ENCODE measurements around the gene PVALB.

PVALB gene

DNA sequence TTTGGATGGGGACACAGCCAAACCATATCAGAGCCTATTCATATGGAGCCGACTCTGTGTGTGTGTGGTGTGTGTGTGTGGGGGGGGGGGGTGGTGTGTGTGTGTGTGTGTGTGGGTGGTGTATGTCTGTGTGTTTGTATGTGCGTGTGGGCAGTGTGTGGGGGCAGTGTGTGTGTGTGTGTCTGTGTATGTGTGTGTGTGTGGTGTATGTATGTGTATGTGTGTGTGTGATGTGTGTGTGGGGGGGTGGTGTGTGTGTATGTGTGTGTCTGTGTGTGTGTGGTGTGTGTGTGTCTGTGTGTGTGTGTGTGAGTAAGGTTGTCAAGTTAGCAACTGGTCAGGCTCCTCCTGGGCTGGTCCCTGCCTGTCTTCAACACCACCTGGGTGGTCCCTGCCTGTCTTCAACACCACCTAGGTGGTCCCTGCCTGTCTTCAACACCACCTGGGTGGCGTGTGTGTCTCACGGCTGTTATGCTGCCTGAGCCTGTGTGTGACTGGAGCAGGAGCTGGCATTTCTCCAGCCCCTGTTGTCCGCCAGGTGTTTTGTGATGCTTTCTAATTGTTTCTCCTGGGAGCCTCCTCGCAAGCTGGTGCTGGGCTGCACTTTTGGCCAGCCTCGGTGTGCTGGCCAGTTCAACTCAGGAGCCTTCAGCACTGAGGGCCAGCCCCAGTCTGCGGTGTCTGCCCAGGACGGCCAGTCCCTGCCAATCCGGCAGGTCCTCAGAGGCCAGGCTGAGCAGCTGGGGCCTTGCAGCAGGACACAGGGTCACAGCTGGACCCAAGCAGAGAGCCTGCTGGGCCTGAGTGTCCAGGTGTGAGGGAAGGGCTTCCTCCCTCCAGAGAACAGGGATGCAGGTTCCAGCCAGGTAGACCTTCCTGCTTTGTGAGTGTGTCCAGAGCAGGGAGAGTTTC lies 21.5 kb upstream of the PVALB start:
- no peak for DNase-seq (ENCODE audit: low read depth in 1 of 2, low spot score in 1 of 2)
- in situ Hi-C loops (cut with HindIII; ENCODE audit: low pct_unique_long_range_greater_than_20kb, low sequenced_read_pairs): no loop called here
- no peak for TF ChIP-seq JUND (IDR thresholded peaks at IDR 0.05; ENCODE audit: low read depth)

DNA sequence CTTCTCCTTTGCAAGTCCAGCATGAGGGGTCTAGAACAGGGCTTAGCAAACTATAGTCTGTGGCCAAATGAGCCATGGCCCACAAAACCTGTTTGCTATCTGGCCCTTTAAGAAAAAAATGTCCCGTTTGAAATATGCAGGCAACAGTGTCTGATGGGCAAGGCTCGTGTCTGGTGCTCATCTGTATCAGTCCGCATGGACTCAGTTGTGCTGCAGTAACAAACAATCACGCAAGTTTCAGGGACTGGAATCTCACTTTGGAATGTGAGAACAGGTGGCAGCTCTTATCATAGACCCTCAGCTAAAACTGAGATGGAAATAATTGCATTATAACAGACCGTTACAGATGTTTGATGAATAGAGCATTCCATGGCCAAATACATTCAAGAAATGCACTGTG lies 19.1 kb upstream of the PVALB start:
- in situ Hi-C loops (cut with HindIII; ENCODE audit: low pct_unique_long_range_greater_than_20kb, low sequenced_read_pairs): no loop called here
- no peak for TF ChIP-seq JUND (IDR thresholded peaks at IDR 0.05; ENCODE audit: low read depth)
- no peak for DNase-seq (ENCODE audit: low read depth in 1 of 2, low spot score in 1 of 2)

DNA sequence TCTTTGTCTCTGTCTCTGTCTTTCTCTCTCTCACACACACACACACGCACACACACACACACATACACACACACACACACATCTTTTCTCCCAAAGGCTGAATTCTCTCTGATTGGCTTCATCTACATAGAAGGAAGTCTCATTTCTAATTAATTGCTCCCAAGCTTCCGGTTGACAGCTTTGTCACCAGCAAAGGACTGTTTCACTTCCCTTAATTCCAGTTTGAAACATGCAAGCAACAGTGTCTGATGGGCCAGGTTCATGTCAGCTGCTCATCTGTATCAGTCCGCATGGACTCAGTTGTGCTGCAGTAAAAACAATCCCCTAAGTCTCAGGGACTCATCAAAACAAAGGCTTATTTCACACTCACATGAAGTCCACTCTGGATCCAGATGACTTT lies 16.2 kb upstream of the PVALB start:
- in situ Hi-C loops (cut with HindIII; ENCODE audit: low pct_unique_long_range_greater_than_20kb, low sequenced_read_pairs): no loop called here

DNA sequence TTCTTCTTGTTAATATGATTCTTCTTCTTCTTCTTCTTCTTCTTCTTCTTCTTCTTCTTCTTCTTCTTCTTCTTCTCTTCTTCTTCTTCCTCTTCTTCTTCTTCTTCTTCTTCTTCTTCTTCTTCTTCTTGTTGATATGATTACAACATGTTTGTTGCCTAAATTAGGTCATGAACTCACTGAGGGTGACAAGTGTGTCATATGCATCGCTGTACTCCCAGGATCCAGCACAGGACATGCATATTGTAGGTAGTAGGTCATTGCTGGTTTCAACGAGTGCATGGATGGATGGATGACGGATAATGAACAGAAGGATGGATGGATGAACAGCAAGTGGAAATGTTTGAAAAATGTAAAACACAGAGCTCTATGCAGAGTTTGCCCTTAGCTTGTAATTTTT lies 14.9 kb upstream of the PVALB start:
- no peak for DNase-seq (ENCODE audit: low read depth in 1 of 2, low spot score in 1 of 2)
- in situ Hi-C loops (cut with HindIII; ENCODE audit: low pct_unique_long_range_greater_than_20kb, low sequenced_read_pairs): no loop called here
- no peak for TF ChIP-seq JUND (IDR thresholded peaks at IDR 0.05; ENCODE audit: low read depth)

More for the DNA sequence above, 16.2 kb upstream of the PVALB start:
- TF ChIP-seq JUND (IDR thresholded peaks at IDR 0.05; ENCODE audit: low read depth): no peak
- no peak for DNase-seq (ENCODE audit: low read depth in 1 of 2, low spot score in 1 of 2)

DNA sequence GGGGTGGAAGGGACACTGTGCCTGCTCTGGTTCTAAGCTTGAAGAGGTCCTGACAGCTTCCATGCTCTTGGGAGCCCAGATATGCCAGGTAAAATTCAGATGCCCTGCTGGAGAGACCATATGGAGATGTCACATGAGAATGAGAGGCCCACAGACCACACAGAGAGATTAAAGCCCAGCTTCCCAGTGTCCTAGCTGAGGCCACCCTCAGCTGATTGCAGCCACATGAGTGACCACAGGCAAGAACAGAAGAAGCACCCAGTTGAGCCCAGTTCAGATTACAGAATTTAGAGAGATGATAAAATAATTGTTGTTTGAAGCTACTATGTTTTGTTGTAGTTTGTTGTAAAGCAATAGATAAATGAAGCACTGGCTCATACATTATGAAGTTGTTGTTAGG lies 14.4 kb upstream of the PVALB start:
- no peak for TF ChIP-seq JUND (IDR thresholded peaks at IDR 0.05; ENCODE audit: low read depth)
- in situ Hi-C loops (cut with HindIII; ENCODE audit: low pct_unique_long_range_greater_than_20kb, low sequenced_read_pairs): no loop called here
- no peak for DNase-seq (ENCODE audit: low read depth in 1 of 2, low spot score in 1 of 2)

DNA sequence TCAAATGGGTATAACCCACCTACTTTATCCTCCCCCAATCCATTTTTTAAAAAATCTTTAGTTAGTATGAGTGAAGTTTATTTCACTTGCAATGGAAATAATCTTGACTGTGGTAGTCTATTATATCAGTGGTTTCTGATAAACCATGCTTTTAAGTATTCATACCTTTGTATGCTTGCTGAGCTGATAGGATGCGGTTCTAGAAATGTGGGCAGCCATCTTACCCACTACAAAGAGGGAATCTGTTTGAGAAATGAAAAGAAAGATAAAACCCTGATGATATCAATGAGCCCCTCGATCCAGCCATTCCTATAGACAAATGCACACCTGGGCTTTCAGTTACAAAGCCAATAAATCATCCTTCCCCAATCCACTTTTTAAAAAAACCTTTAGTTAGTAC lies 13.8 kb upstream of the PVALB start:
- no peak for DNase-seq (ENCODE audit: low read depth in 1 of 2, low spot score in 1 of 2)
- TF ChIP-seq JUND (IDR thresholded peaks at IDR 0.05; ENCODE audit: low read depth): no peak
- in situ Hi-C loops (cut with HindIII; ENCODE audit: low pct_unique_long_range_greater_than_20kb, low sequenced_read_pairs): no loop called here

DNA sequence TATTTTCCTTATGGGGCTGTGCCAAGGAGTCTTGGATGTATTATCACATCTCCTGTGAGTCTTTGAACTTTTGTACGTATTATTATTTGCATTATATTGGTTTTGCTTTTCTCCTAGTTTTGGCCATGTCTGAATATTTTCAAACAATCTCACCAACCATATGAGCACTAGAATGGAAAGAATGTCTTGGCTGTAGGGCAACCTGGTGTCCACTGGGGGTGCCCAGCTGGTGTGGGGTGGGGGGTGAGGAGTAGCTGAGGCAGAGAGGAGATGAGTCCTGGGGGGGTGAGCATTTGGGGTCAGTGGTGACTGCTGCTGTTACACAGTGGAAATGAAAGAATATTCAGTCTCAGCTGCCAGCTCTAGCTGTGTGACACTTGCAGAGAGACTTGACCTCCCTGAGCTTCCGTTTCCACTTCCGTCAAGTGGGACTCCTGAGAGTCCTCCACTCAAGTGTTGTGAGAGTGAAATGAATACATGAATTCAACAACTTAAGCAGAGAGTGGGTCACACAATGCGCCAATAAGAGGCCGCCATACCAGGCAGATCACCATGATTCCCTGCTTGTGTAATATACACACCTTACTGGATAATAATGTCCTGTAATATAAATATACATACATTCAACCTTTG lies 12.7 kb upstream of the PVALB start:
- in situ Hi-C loops (cut with HindIII; ENCODE audit: low pct_unique_long_range_greater_than_20kb, low sequenced_read_pairs): no loop called here
- no peak for TF ChIP-seq JUND (IDR thresholded peaks at IDR 0.05; ENCODE audit: low read depth)

DNA sequence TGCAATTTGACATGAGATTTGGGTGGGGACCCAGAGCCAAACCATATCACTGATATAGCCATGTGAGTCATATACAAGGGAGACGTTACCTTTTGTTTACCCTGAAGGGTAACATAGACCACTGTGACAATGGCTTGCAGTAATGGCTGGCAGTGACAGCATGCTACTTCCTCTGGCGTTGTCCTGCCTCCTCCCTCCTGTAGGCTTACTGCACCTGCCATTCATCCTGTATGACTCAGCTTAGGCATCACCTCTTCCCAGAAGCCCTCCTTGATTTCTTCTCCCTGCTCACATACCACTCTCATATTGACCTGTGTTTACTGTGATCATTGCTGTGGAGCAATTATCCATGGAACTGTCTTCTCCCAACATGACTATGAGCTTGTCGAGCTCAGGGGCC lies 12.0 kb upstream of the PVALB start:
- no peak for DNase-seq (ENCODE audit: low read depth in 1 of 2, low spot score in 1 of 2)
- in situ Hi-C loops (cut with HindIII; ENCODE audit: low pct_unique_long_range_greater_than_20kb, low sequenced_read_pairs): no loop called here
- no peak for TF ChIP-seq JUND (IDR thresholded peaks at IDR 0.05; ENCODE audit: low read depth)

More for the DNA sequence above, 12.7 kb upstream of the PVALB start:
- DNase-seq (ENCODE audit: low read depth in 1 of 2, low spot score in 1 of 2): no peak

DNA sequence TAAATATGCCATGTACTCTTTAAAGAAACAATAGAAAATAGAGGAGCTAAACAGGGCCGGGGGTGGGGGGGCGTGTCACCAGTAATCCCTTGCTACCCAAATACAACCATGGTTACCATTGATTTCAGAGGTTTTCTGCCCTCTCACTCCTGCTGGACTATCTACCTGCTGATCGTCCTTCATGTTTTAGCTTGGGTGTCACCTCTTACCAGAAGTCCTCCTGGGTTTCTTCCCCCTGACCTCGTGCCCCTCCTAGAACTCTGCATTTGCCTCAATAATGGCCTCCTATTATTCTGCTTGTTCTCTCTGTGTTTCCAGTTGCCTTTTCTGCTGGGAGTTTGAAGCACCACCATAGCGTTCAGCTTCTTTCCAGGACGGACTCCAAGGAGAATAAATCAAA lies 9.4 kb upstream of the PVALB start:
- no peak for DNase-seq (ENCODE audit: low read depth in 1 of 2, low spot score in 1 of 2)
- TF ChIP-seq JUND (IDR thresholded peaks at IDR 0.05; ENCODE audit: low read depth): no peak
- in situ Hi-C loops (cut with HindIII; ENCODE audit: low pct_unique_long_range_greater_than_20kb, low sequenced_read_pairs): no loop called here

DNA sequence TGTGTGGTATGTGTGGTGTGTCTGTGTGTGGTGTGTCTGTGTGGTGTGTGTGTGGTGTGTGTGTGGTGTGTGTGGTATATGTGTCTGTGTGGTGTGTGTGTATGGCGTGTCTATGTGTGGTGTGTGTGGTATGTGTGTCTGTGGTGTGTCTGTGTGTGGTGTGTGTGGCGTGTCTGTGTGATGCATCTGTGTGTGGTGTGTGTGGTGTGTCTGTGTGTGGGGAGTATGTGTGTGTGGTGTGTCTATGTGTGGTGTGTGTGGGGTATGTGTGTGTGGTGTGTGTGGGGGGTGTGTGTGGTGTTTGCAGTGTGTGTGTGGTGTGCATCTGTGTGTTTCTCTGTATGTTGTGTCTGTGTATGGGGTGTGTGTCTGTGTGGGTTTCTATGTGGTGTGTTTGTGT lies 7.8 kb upstream of the PVALB start:
- in situ Hi-C loops (cut with HindIII; ENCODE audit: low pct_unique_long_range_greater_than_20kb, low sequenced_read_pairs): no loop called here
- TF ChIP-seq JUND (IDR thresholded peaks at IDR 0.05; ENCODE audit: low read depth): no peak
- DNase-seq (ENCODE audit: low read depth in 1 of 2, low spot score in 1 of 2): no peak

DNA sequence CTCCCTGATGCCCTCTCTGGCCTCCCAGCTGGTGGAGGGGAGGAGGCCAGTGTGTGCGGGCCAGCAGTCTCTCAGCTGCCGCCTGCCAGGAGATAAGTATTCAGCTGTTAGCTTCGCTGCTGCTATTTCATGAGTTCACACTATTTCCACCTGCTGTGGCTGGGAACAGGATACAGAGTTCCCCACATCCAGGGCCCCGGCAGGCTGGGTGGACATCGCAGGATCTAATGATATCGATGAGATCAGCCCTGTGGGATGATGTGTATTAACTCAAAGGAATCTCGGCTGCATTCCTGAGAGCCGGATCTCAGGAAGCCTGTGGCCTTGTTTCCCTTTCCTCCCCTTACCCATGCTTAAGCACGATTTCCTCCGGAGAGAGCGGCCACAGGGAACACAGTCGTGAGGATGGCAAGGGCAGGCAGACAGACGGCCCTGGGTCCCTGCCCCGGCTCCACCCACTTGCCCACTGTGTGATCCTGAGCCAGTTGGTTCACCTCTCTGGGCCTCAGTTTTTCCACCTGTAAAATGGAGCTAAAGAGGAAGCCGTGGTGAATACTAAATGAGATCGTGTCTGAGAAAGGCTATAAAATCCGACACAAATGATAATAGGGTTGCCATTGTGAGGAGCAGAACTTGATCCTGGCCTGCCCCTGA lies 6.5 kb upstream of the PVALB start:
- DNase-seq (ENCODE audit: low read depth in 1 of 2, low spot score in 1 of 2): no peak
- in situ Hi-C loops (cut with HindIII; ENCODE audit: low pct_unique_long_range_greater_than_20kb, low sequenced_read_pairs): no loop called here
- TF ChIP-seq JUND (IDR thresholded peaks at IDR 0.05; ENCODE audit: low read depth): no peak

DNA sequence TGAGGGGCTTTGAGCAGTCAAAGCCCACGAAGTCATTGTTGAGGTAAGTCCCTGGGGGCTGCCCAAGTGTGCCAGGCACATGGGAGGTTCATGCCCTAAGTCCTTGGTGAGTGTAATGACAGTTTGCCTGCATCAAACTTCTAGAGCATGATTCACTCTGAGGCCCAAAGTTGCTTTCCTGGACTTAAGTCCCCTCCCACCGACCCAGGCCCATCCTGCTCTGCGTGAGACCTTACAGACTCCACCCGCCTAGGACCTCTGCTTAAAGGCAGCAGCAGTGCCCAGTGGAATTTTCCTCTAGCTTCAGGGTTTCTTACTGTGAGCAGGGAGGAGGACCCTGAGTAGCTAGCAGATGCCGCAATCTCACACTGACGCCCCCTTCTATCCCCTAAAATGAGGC lies 5.7 kb upstream of the PVALB start:
- DNase-seq (ENCODE audit: low read depth in 1 of 2, low spot score in 1 of 2): no peak
- TF ChIP-seq JUND (IDR thresholded peaks at IDR 0.05; ENCODE audit: low read depth): no peak
- in situ Hi-C loops (cut with HindIII; ENCODE audit: low pct_unique_long_range_greater_than_20kb, low sequenced_read_pairs): no loop called here

DNA sequence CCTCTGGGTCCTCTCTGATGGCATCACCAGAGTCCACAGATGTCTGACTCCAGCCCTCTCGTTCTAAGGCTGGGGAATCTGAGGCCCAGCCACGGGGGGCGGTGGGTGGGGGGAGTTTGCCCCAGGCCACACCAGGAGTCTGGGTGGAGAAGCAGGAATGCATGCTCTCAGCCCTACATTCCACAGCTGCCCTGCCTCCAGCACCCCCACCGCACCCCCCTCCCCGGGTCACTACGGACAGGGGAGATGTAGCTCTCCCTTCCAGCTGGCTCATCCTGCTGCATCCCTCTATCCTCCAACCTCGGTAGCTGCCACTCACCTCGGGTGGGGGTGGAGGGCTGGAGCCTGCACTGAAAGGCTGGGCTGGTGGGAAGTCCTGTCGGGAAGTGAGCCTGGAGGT lies 2.3 kb upstream of the PVALB start:
- in situ Hi-C loops (cut with HindIII; ENCODE audit: low pct_unique_long_range_greater_than_20kb, low sequenced_read_pairs): no loop called here
- TF ChIP-seq JUND (IDR thresholded peaks at IDR 0.05; ENCODE audit: low read depth): no peak
- DNase-seq (ENCODE audit: low read depth in 1 of 2, low spot score in 1 of 2): no peak
